ENCODE results near the gene BANF1.

The BANF1 gene

GRCh38 chr11:65972116-65972515 lies 30.2 kb upstream of the BANF1 start:
- Histone ChIP-seq H2AK5ac (ENCODE audit: low read length) (no peak overlapping the region), H3K14ac (ENCODE audit: low read length) (no peak overlapping the region), H2BK120ac (ENCODE audit: insufficient read depth, low read length, poor library complexity) (no peak overlapping the region), H3K4me3 (ENCODE audit: low read depth, low read length) (no peak overlapping the region), H3K4me1 (ENCODE audit: control insufficient read depth in 1 of 2, insufficient read depth in 2 of 2, low read length in 2 of 2) (no peaks in the 10 kb centered on the region), H2BK5ac (ENCODE audit: low read depth, low read length, poor library complexity) (no peak overlapping the region), H3K9me3 (ENCODE audit: insufficient read depth, low read depth, low read length) (no peaks in the 10 kb centered on the region), H3K79me2 (ENCODE audit: control insufficient read depth, insufficient read depth, low read length, poor library complexity) (no peaks in the 10 kb centered on the region), H3K4me2 (ENCODE audit: low read length) (no peak overlapping the region), H3K79me1 (ENCODE audit: low read length) (no peaks in the 10 kb centered on the region), H3K36me3 (ENCODE audit: control insufficient read depth in 1 of 2, insufficient read depth in 2 of 2, low read length in 2 of 2) (peaks cover 51 to 59% of the 10 kb centered on the region in 2 experiments), H3K4ac (ENCODE audit: low read depth, low read length) (no peak overlapping the region), H4K12ac (ENCODE audit: low read depth, low read length) (no peak overlapping the region), H4K91ac (ENCODE audit: low read depth, low read length) (no peak overlapping the region), H3K27ac (ENCODE audit: low read depth, low read length) (no peak overlapping the region), H2BK12ac (ENCODE audit: low read length) (no peak overlapping the region), H4K8ac (ENCODE audit: low read depth, low read length) (no peak overlapping the region), H2AFZ (ENCODE audit: insufficient read depth, low read length, poor library complexity) (no peak overlapping the region), H3K27me3 (ENCODE audit: insufficient read depth, low read length) (no peaks in the 10 kb centered on the region), H3K23ac (ENCODE audit: low read length) (no peak overlapping the region), H3K9ac (ENCODE audit: low read length) (no peak overlapping the region), H3K18ac (ENCODE audit: low read length) (no peak overlapping the region)
- DNase-seq = no peak
- no CpG with 5 or more reads among the region's 8 CpGs for WGBS (ENCODE audit: extremely low coverage, insufficient coverage, insufficient read length)

- Histone ChIP-seq H2BK5ac (ENCODE audit: low read depth, low read length, poor library complexity) (no peak overlapping the region), H3K23ac (ENCODE audit: low read length) (no peak overlapping the region), H3K79me1 (ENCODE audit: low read length) (no peaks in the 10 kb centered on the region), H3K79me2 (ENCODE audit: control insufficient read depth, insufficient read depth, low read length, poor library complexity) (no peaks in the 10 kb centered on the region), H3K36me3 (ENCODE audit: control insufficient read depth in 1 of 2, insufficient read depth in 2 of 2, low read length in 2 of 2) (peaks cover 54 to 59% of the 10 kb centered on the region in 2 experiments), H3K27me3 (ENCODE audit: insufficient read depth, low read length) (no peaks in the 10 kb centered on the region), H4K91ac (ENCODE audit: low read depth, low read length) (no peak overlapping the region), H3K9me3 (ENCODE audit: insufficient read depth, low read depth, low read length) (no peaks in the 10 kb centered on the region), H3K4me2 (ENCODE audit: low read length) (no peak overlapping the region), H3K18ac (ENCODE audit: low read length) (no peak overlapping the region), H2BK12ac (ENCODE audit: low read length) (no peak overlapping the region), H2AK5ac (ENCODE audit: low read length) (no peak overlapping the region), H3K14ac (ENCODE audit: low read length) (no peak overlapping the region), H3K4me1 (ENCODE audit: control insufficient read depth in 1 of 2, insufficient read depth in 2 of 2, low read length in 2 of 2) (no peaks in the 10 kb centered on the region), H3K4me3 (ENCODE audit: low read depth, low read length) (no peak overlapping the region), H3K9ac (ENCODE audit: low read length) (no peak overlapping the region), H2BK120ac (ENCODE audit: insufficient read depth, low read length, poor library complexity) (no peak overlapping the region), H3K4ac (ENCODE audit: low read depth, low read length) (no peak overlapping the region), H4K12ac (ENCODE audit: low read depth, low read length) (no peak overlapping the region), H4K8ac (ENCODE audit: low read depth, low read length) (no peak overlapping the region), H2AFZ (ENCODE audit: insufficient read depth, low read length, poor library complexity) (no peak overlapping the region), H3K27ac (ENCODE audit: low read depth, low read length) (no peak overlapping the region)
- no peak for DNase-seq
- no CpG with 5 or more reads among the region's 13 CpGs for WGBS (ENCODE audit: extremely low coverage, insufficient coverage, insufficient read length)
These were observed 28.7 kb upstream of the BANF1 start for GRCh38 chr11:65973439-65974110.

- H3K27ac ChIP-seq (ENCODE audit: low read depth, low read length) = no peak overlapping the region
- no peak overlapping the region for H3K14ac ChIP-seq (ENCODE audit: low read length)
- no peak overlapping the region for H4K12ac ChIP-seq (ENCODE audit: low read depth, low read length)
- no peak overlapping the region for H3K4ac ChIP-seq (ENCODE audit: low read depth, low read length)
- no peak overlapping the region for H2AFZ ChIP-seq (ENCODE audit: insufficient read depth, low read length, poor library complexity)
- no peak overlapping the region for H2AK5ac ChIP-seq (ENCODE audit: low read length)
- H3K9me3 ChIP-seq (ENCODE audit: insufficient read depth, low read depth, low read length) = no peaks in the 10 kb centered on the region
- DNase-seq = no peak
- no peak overlapping the region for H3K23ac ChIP-seq (ENCODE audit: low read length)
- H2BK120ac ChIP-seq (ENCODE audit: insufficient read depth, low read length, poor library complexity) = no peak overlapping the region
- peaks cover 56 to 57% of the 10 kb centered on the region in 2 experiments for H3K36me3 ChIP-seq (ENCODE audit: control insufficient read depth in 1 of 2, insufficient read depth in 2 of 2, low read length in 2 of 2)
- no peak overlapping the region for H3K4me3 ChIP-seq (ENCODE audit: low read depth, low read length)
- H4K91ac ChIP-seq (ENCODE audit: low read depth, low read length) = no peak overlapping the region
- no peak overlapping the region for H2BK5ac ChIP-seq (ENCODE audit: low read depth, low read length, poor library complexity)
- no peaks in the 10 kb centered on the region for H3K79me2 ChIP-seq (ENCODE audit: control insufficient read depth, insufficient read depth, low read length, poor library complexity)
- H3K18ac ChIP-seq (ENCODE audit: low read length) = no peak overlapping the region
- no peaks in the 10 kb centered on the region for H3K27me3 ChIP-seq (ENCODE audit: insufficient read depth, low read length)
- H3K4me1 ChIP-seq (ENCODE audit: control insufficient read depth in 1 of 2, insufficient read depth in 2 of 2, low read length in 2 of 2) = no peaks in the 10 kb centered on the region
- no peak overlapping the region for H2BK12ac ChIP-seq (ENCODE audit: low read length)
- no CpG with 5 or more reads among the region's 9 CpGs for WGBS (ENCODE audit: extremely low coverage, insufficient coverage, insufficient read length)
- no peaks in the 10 kb centered on the region for H3K79me1 ChIP-seq (ENCODE audit: low read length)
- H3K9ac ChIP-seq (ENCODE audit: low read length) = no peak overlapping the region
- no peak overlapping the region for H3K4me2 ChIP-seq (ENCODE audit: low read length)
- no peak overlapping the region for H4K8ac ChIP-seq (ENCODE audit: low read depth, low read length)
These were observed 26.5 kb upstream of the BANF1 start for GRCh38 chr11:65975771-65976170.

GRCh38 chr11:65976216-65977176 lies 25.8 kb upstream of the BANF1 start:
- no peak for DNase-seq
- peaks cover 56 to 57% of the 10 kb centered on the region in 2 experiments for H3K36me3 ChIP-seq (ENCODE audit: control insufficient read depth in 1 of 2, insufficient read depth in 2 of 2, low read length in 2 of 2)
- H2BK12ac ChIP-seq (ENCODE audit: low read length) = no peak overlapping the region
- no CpG with 5 or more reads among the region's 43 CpGs for WGBS (ENCODE audit: extremely low coverage, insufficient coverage, insufficient read length)
- H3K4me1 ChIP-seq (ENCODE audit: control insufficient read depth in 1 of 2, insufficient read depth in 2 of 2, low read length in 2 of 2) = no peaks in the 10 kb centered on the region
- no peak overlapping the region for H2AFZ ChIP-seq (ENCODE audit: insufficient read depth, low read length, poor library complexity)
- H4K12ac ChIP-seq (ENCODE audit: low read depth, low read length) = no peak overlapping the region
- no peak overlapping the region for H2AK5ac ChIP-seq (ENCODE audit: low read length)
- H3K4me3 ChIP-seq (ENCODE audit: low read depth, low read length) = no peak overlapping the region
- H3K9me3 ChIP-seq (ENCODE audit: insufficient read depth, low read depth, low read length) = no peaks in the 10 kb centered on the region
- H3K79me2 ChIP-seq (ENCODE audit: control insufficient read depth, insufficient read depth, low read length, poor library complexity) = no peaks in the 10 kb centered on the region
- no peak overlapping the region for H3K27ac ChIP-seq (ENCODE audit: low read depth, low read length)
- no peak overlapping the region for H3K4me2 ChIP-seq (ENCODE audit: low read length)
- no peaks in the 10 kb centered on the region for H3K79me1 ChIP-seq (ENCODE audit: low read length)
- H4K8ac ChIP-seq (ENCODE audit: low read depth, low read length) = no peak overlapping the region
- no peak overlapping the region for H4K91ac ChIP-seq (ENCODE audit: low read depth, low read length)
- no peak overlapping the region for H3K4ac ChIP-seq (ENCODE audit: low read depth, low read length)
- no peak overlapping the region for H3K18ac ChIP-seq (ENCODE audit: low read length)
- H3K23ac ChIP-seq (ENCODE audit: low read length) = no peak overlapping the region
- H3K9ac ChIP-seq (ENCODE audit: low read length) = no peak overlapping the region
- no peak overlapping the region for H3K14ac ChIP-seq (ENCODE audit: low read length)
- H2BK120ac ChIP-seq (ENCODE audit: insufficient read depth, low read length, poor library complexity) = no peak overlapping the region
- no peak overlapping the region for H2BK5ac ChIP-seq (ENCODE audit: low read depth, low read length, poor library complexity)
- no peaks in the 10 kb centered on the region for H3K27me3 ChIP-seq (ENCODE audit: insufficient read depth, low read length)

All from trophoblast cell (in vitro differentiated cells and primary cell).